Panc1 (cell line): Measurements from ENCODE around the gene WNT11. TPM values are rescaled to one million over a fixed set of nuclear protein-coding genes. Genes with fewer than 3 reads are reported as not detected.

Experiments
- ATAC-seq: fragments of 200-7000 bp; cut with Tn5 transposase; 2 replicates; pipeline ENCODE4 v1.9.1; 2020; ENCODE audit warnings: mild to moderate bottlenecking, moderate library complexity
- BruUV-seq: library from RNA; stranded (reverse); fragments of 400-500 nt; replicated peaks from 2 replicates; lab custom pipeline; 2021; lab: Mats Ljungman, UMichigan
- CTCF ChIA-PET: fragments of 300-600 bp; sonication (Branson Sonifier 250); formaldehyde crosslinking; loops from one replicate; lab custom pipeline; 2022; ENCODE audit warnings: antibody characterized with exemption; lab: Charles Lee
- POLR2A ChIA-PET: fragments of 300-600 bp; sonication (Branson Sonifier 250); formaldehyde crosslinking; loops from one replicate; lab custom pipeline; 2022; ENCODE audit warnings: antibody characterized with exemption; lab: Charles Lee
- DNase-seq: peaks from one replicate; pipeline ENCODE4 v3.0.0-alpha.2; 2010; ENCODE audit warnings: low read depth, low spot score
- H3K27ac ChIP-seq: 2 replicates; pipeline ENCODE4 v1.5.1; 2011; ENCODE audit warnings: mild to moderate bottlenecking, low read length, inconsistent platforms
- H3K27me3 ChIP-seq: fragments of 200-500 bp; sonication (Bioruptor generic); 2 replicates; pipeline ENCODE4 v1.6.0; 2014; ENCODE audit warnings: low read length, inconsistent platforms; ENCODE audit not compliant: control insufficient read depth, insufficient read depth
- H3K36me3 ChIP-seq: fragments of 200-500 bp; sonication (Bioruptor generic); 2 replicates; pipeline ENCODE4 v1.5.1; 2014; ENCODE audit warnings: inconsistent platforms, mild to moderate bottlenecking, low read length, moderate library complexity; ENCODE audit not compliant: control insufficient read depth, insufficient read depth
- H3K4me1 ChIP-seq: 2 replicates; pipeline ENCODE4 v1.5.1; 2011; ENCODE audit warnings: inconsistent platforms, mild to moderate bottlenecking, low read length, moderate library complexity; ENCODE audit not compliant: control insufficient read depth, insufficient read depth
- H3K4me3 ChIP-seq, 2 experiments: 2 replicates each; pipeline ENCODE4 v1.5.1; 2011 to 2012; ENCODE audit warnings: low read depth in 2 of 2, low read length in 2 of 2, mild to moderate bottlenecking in 2 of 2, inconsistent platforms in 1 of 2, moderate library complexity in 1 of 2
- H3K9me3 ChIP-seq: fragments of 200-500 bp; sonication (Bioruptor generic); 2 replicates; pipeline ENCODE4 v1.5.1; 2014; ENCODE audit warnings: low read depth, mild to moderate bottlenecking, inconsistent platforms, low read length, moderate library complexity; ENCODE audit not compliant: control insufficient read depth, insufficient read depth
- POLR2AphosphoS5 ChIP-seq: IDR thresholded peaks from 2 replicates; pipeline ENCODE4 v1.6.1; 2012; ENCODE audit warnings: mild to moderate bottlenecking, low read depth, low read length, moderate library complexity
- SIN3A ChIP-seq: IDR thresholded peaks from 2 replicates; pipeline ENCODE4 v1.6.1; 2012; ENCODE audit warnings: low read depth, mild to moderate bottlenecking, low read length, moderate library complexity, borderline replicate concordance; ENCODE audit not compliant: insufficient read depth
- TCF7L2 ChIP-seq: IDR thresholded peaks from 2 replicates; pipeline ENCODE4 v1.6.1; 2011; ENCODE audit warnings: mild to moderate bottlenecking, low read depth, low read length, inconsistent platforms
- in situ Hi-C: cut with HindIII; loops from 2 replicates; pipeline ENCODE4 v1.10.0; 2016; ENCODE audit warnings: low sequenced_read_pairs, low pct_unique_long_range_greater_than_20kb
- intact Hi-C: fragments of 100-400 bp; cut with micrococcal nuclease; formaldehyde crosslinking; loops from one replicate; pipeline ENCODE4 v1.10.0; 2022; ENCODE audit not compliant: unreplicated experiment
- total RNA-seq: library from RNA; stranded (reverse); gene quantifications from one replicate; pipeline ENCODE4 v1.2.1, GENCODE V29; 2021; ENCODE audit not compliant: unreplicated experiment
- TF ChIP-seq, protein P1 (sequence below), 2 experiments: IDR thresholded peaks; 2 replicates each; pipeline ENCODE4 v1.6.1; 2011 to 2012; ENCODE audit warnings: low read depth in 2 of 2, control low read depth in 1 of 2, low read length in 1 of 2, mild to moderate bottlenecking in 1 of 2, moderate library complexity in 1 of 2; ENCODE audit not compliant: insufficient read depth in 1 of 2
- TF ChIP-seq, protein P2 (sequence below): fragments of 450-650 bp; IDR thresholded peaks from 2 replicates; pipeline ENCODE4 v1.5.1; 2017; ENCODE audit warnings: mild to moderate bottlenecking

WNT11 gene
- total RNA-seq, 1 experiment from 2014 or later: 1.1 TPM

DNA sequence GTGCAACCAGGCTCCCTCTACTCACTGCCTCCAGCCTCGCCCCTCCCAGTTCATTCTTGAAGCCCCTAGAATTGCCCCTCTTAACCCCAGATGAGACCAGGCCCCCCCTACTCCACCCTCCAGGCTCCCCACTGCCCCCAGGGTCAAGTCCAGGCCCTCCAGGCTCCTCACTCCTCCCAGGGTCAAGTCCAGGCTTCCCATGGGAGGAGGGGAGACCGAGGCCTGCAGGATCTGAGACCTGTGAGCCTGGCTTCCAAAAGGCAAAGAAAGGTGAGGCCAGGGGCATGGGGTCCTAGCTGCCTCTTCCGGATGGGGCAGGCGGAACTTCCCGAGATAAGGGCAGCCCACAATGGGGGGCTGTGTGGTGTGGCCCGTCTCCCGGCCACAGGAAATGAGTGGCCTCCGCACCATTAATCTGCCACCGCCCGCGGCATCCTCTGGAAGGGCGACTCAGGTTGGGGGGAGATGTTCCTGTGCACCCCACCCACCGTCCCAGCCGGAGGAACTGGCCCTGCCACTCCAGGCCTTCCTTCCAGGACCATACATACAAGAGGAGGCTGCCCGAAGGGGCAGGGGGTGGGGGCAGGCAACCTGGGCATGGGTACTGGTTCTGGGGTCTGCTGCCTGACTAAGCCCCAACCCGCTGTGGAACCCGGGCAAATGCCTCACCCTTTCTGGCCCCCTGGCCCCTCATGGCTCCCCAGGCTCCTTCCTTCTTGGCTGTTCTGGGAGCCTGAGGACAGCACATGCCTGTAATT is 35.1 kb upstream of the WNT11 start:
- H3K27me3 ChIP-seq: no peaks in the 10 kb centered on the region
- no peak for ATAC-seq
- TF ChIP-seq, protein P1, sequence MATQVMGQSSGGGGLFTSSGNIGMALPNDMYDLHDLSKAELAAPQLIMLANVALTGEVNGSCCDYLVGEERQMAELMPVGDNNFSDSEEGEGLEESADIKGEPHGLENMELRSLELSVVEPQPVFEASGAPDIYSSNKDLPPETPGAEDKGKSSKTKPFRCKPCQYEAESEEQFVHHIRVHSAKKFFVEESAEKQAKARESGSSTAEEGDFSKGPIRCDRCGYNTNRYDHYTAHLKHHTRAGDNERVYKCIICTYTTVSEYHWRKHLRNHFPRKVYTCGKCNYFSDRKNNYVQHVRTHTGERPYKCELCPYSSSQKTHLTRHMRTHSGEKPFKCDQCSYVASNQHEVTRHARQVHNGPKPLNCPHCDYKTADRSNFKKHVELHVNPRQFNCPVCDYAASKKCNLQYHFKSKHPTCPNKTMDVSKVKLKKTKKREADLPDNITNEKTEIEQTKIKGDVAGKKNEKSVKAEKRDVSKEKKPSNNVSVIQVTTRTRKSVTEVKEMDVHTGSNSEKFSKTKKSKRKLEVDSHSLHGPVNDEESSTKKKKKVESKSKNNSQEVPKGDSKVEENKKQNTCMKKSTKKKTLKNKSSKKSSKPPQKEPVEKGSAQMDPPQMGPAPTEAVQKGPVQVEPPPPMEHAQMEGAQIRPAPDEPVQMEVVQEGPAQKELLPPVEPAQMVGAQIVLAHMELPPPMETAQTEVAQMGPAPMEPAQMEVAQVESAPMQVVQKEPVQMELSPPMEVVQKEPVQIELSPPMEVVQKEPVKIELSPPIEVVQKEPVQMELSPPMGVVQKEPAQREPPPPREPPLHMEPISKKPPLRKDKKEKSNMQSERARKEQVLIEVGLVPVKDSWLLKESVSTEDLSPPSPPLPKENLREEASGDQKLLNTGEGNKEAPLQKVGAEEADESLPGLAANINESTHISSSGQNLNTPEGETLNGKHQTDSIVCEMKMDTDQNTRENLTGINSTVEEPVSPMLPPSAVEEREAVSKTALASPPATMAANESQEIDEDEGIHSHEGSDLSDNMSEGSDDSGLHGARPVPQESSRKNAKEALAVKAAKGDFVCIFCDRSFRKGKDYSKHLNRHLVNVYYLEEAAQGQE (IDR thresholded peaks at IDR 0.05; ENCODE audit: insufficient read depth in 1 of 2, low read depth in 2 of 2, low read length in 1 of 2): no peak
- TF ChIP-seq TCF7L2 (no peak), SIN3A (no peak), POLR2AphosphoS5 (no peak)
- TF ChIP-seq, protein P2, sequence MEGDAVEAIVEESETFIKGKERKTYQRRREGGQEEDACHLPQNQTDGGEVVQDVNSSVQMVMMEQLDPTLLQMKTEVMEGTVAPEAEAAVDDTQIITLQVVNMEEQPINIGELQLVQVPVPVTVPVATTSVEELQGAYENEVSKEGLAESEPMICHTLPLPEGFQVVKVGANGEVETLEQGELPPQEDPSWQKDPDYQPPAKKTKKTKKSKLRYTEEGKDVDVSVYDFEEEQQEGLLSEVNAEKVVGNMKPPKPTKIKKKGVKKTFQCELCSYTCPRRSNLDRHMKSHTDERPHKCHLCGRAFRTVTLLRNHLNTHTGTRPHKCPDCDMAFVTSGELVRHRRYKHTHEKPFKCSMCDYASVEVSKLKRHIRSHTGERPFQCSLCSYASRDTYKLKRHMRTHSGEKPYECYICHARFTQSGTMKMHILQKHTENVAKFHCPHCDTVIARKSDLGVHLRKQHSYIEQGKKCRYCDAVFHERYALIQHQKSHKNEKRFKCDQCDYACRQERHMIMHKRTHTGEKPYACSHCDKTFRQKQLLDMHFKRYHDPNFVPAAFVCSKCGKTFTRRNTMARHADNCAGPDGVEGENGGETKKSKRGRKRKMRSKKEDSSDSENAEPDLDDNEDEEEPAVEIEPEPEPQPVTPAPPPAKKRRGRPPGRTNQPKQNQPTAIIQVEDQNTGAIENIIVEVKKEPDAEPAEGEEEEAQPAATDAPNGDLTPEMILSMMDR: no peak
- H3K36me3 ChIP-seq: no peaks in the 10 kb centered on the region
- H3K27ac ChIP-seq: no peak overlapping the region
- peaks cover 2% of the 10 kb centered on the region; the same call in 1 of the 2 replicates for H3K4me1 ChIP-seq
- intact Hi-C loops (no loop called here), in situ Hi-C loops (no loop called here)
- no peaks in the 10 kb centered on the region for H3K9me3 ChIP-seq
- no peak for DNase-seq
- ChIA-PET CTCF (no interaction called here), POLR2A (no interaction called here)
- H3K4me3 ChIP-seq: no peak overlapping the region
- BruUV-seq: no TSS peak

DNA sequence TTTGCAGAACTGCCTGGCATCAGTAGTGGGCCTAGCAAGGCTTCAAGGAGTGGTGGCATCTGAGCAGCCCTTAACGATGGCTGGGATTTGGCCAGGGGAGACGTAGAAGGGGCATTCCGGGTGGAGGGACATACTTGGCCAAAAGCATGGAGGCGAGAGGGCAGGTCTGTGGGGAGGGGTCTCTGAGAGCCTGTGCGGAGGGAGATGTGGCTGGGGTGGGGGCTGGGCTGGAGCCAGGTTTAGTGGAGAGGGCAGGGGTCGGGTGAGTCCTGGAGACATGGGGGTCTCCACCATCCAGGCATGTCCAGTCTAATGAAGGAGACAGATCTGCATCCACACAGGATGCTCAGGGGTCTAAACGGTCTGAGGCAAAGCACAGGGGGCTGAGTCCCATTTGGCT is 34.4 kb upstream of the WNT11 start:
- BruUV-seq: no TSS peak
- no peaks in the 10 kb centered on the region for H3K27me3 ChIP-seq

More for the DNA sequence above, 34.4 kb upstream of the WNT11 start:
- no peak for DNase-seq
- Histone ChIP-seq H3K36me3 (no peaks in the 10 kb centered on the region), H3K27ac (no peak overlapping the region), H3K4me3 (no peak overlapping the region), H3K4me1 (peaks cover 2% of the 10 kb centered on the region; the same call in 1 of the 2 replicates), H3K9me3 (no peaks in the 10 kb centered on the region)
- ChIA-PET POLR2A (no interaction called here), CTCF (no interaction called here)
- TF ChIP-seq POLR2AphosphoS5: no peak
- no peak for TF ChIP-seq TCF7L2
- TF ChIP-seq, protein P1 (IDR thresholded peaks at IDR 0.05; ENCODE audit: insufficient read depth in 1 of 2, low read depth in 2 of 2, low read length in 1 of 2): no peak
- TF ChIP-seq SIN3A: no peak
- TF ChIP-seq, protein P2: no peak
- intact Hi-C loops (no loop called here), in situ Hi-C loops (no loop called here)
- ATAC-seq: no peak
